K562 treated with DMSO at 1 percent for 24 hours (cell line): ENCODE measurements around the gene CDH1. TPM values are rescaled to one million over a fixed set of nuclear protein-coding genes. Genes with fewer than 3 reads are reported as not detected.

ENCODE experiments used
- total RNA-seq: library from RNA; unstranded; fragments of 300-600 nt; gene quantifications from 2 replicates; pipeline ENCODE4 v1.2.3, GENCODE V29; 2022; ENCODE audit warnings: low read depth; ENCODE audit not compliant: insufficient read depth

The CDH1 gene
- total RNA-seq: 0.06 TPM in 1 of 2 replicates, not detected in the other

GRCh38 chr16:68737046-68737729 is at the start of gene CDH1:
CDH1 (plus strand) TSS chr16:68737292; CDS start chr16:68737416, 124 bp downstream.

DNA sequence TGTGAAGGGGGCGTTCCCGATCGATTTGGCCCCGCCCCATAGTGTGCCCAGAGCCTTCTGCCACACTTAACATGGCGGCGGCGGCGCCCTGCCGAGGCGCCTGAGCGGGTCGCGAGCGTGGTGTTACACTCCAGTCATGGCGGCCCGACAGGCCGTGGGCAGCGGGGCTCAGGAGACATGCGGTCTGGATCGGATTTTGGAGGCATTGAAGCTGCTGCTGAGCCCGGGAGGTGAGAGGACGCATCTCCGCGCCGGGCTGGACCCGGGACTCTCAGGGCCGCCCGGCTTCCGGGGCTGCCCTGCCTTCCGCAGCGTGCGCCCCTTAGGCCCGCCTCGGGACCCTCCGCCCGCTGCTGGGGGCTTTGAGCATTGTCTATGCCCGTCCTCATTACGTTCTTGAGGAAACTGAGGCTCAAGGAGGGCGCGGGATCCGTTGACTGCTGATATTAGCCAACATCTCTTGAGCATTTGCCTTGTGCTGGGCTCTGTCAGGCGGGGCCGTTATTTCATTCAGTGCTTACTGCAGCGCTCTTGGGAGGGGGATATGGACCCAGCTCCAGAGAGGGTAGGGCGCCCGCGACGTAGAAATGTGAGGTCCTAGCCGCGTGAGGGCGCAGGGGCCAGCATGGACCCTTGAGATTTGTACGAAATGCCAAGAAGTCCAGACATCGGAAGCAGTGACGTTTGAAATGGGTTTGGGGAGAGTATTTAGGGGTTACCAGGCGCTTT is 106.6 kb downstream of the CDH1 start, which contains the start of gene TANGO6:
Gene TANGO6 (plus strand): TSS at position 50 of the 729 bp plus-strand sequence. CDS start 87 bp downstream, at position 137.

Other genes starting within 250 kb of the CDH1 start
- 8.6 and 9.6 TPM in 2 replicates for gene ZFP90, start 198.0 kb upstream of the CDH1 start, total RNA-seq
- gene CDH3, start 92.0 kb upstream of the CDH1 start, total RNA-seq: not detected in 2 replicates
- gene TANGO6, start 106.2 kb downstream of the CDH1 start, total RNA-seq: 4.6 and 5.6 TPM in 2 replicates